GM12892 (cell line): Measurements from ENCODE around the gene ANKRD63.

Experiments used
- POLR2A ChIP-seq: IDR thresholded peaks from 2 replicates; pipeline ENCODE4 v1.6.1; 2011; ENCODE audit warnings: low read depth, low read length, control low read depth
- TAF1 ChIP-seq: IDR thresholded peaks from 2 replicates; pipeline ENCODE4 v1.6.1; 2011; ENCODE audit warnings: low read depth, mild to moderate bottlenecking, control low read depth, low read length, borderline replicate concordance

GRCh38 chr15:40275523-40275922 lies 7.3 kb downstream of the ANKRD63 start:
- no peak for TF ChIP-seq TAF1
- TF ChIP-seq POLR2A = no peak
